Kidney epithelial cell (primary cell): ENCODE data around the gene TTPAL. TPM values are rescaled to one million over a fixed set of nuclear protein-coding genes. Genes with fewer than 3 reads are reported as not detected.

Experiments used
- DNase-seq: peaks from one replicate; pipeline ENCODE4 v3.0.0-alpha.2; 2010; ENCODE audit warnings: low read depth
- H3K27me3 ChIP-seq: 2 replicates; pipeline ENCODE4 v1.6.0; 2011; ENCODE audit warnings: low read length; ENCODE audit not compliant: control insufficient read depth, insufficient read depth
- H3K36me3 ChIP-seq: 2 replicates; pipeline ENCODE4 v1.5.1; 2011; ENCODE audit warnings: low read length; ENCODE audit not compliant: control insufficient read depth, insufficient read depth
- H3K4me3 ChIP-seq: 2 replicates; pipeline ENCODE4 v1.5.1; 2011; ENCODE audit warnings: low read depth, mild to moderate bottlenecking, control low read depth, low read length
- CTCF ChIP-seq: IDR thresholded peaks from 2 replicates; pipeline ENCODE4 v1.5.1; 2011; ENCODE audit warnings: mild to moderate bottlenecking, moderate library complexity, low read length, control low read depth, inconsistent platforms; ENCODE audit not compliant: insufficient read depth, poor library complexity, severe bottlenecking
- total RNA-seq: library from RNA; depleted of rRNA; stranded (reverse); fragments of >200 nt; gene quantifications from 2 replicates; pipeline ENCODE4 v1.2.3, GENCODE V29; 2015

The TTPAL gene
- total RNA-seq, 1 donor from 2014 or later, result 15.4 TPM

- H3K4me3 ChIP-seq, result no peak overlapping the region
- peaks cover 5% of the 10 kb centered on the region for H3K27me3 ChIP-seq
- DNase-seq, result no peak
- no peaks in the 10 kb centered on the region for H3K36me3 ChIP-seq
- TF ChIP-seq CTCF, result no peak
Observed at GRCh38 chr20:44429017-44429339, 46.7 kb upstream of the TTPAL start.

GRCh38 chr20:44429419-44430269, 46.0 kb upstream of the TTPAL start:
- no peak for DNase-seq

GRCh38 chr20:44430270-44431065, 45.2 kb upstream of the TTPAL start:
- no peak for TF ChIP-seq CTCF
- no peaks in the 10 kb centered on the region for H3K36me3 ChIP-seq
- H3K27me3 ChIP-seq, result peaks cover 5% of the 10 kb centered on the region
- H3K4me3 ChIP-seq, result no peak overlapping the region
- no peak for DNase-seq

More at GRCh38 chr20:44429419-44430269, 46.0 kb upstream of the TTPAL start:
- TF ChIP-seq CTCF, result no peak
- Histone ChIP-seq H3K36me3 (no peaks in the 10 kb centered on the region), H3K27me3 (peaks cover 5% of the 10 kb centered on the region), H3K4me3 (no peak overlapping the region)

GRCh38 chr20:44431118-44431501, 44.6 kb upstream of the TTPAL start:
- Histone ChIP-seq H3K4me3 (no peak overlapping the region), H3K27me3 (peaks cover 5% of the 10 kb centered on the region), H3K36me3 (no peaks in the 10 kb centered on the region)
- DNase-seq, result no peak
- TF ChIP-seq CTCF, result no peak

GRCh38 chr20:44431502-44432234, 44.0 kb upstream of the TTPAL start:
- no peak for DNase-seq
- no peaks in the 10 kb centered on the region for H3K36me3 ChIP-seq
- no peak overlapping the region for H3K4me3 ChIP-seq
- H3K27me3 ChIP-seq, result peaks cover 5% of the 10 kb centered on the region
- TF ChIP-seq CTCF, result no peak
